ENCODE measurements around the gene PMEL.

The PMEL gene

GRCh38 chr12:55996715-55997534 lies 31.1 kb upstream of the PMEL start, which contains the start of gene SUOX:
Gene SUOX (plus strand): TSS chr12:55997276. CDS start chr12:56002222, 4,946 bp downstream.
- H3K23ac ChIP-seq (ENCODE audit: low read length): no peak within 1 kb of the TSS
- no CpG with 5 or more reads among the region's 27 CpGs for WGBS (ENCODE audit: extremely low coverage, insufficient coverage, insufficient read length)
- peak within 1 kb of the TSS; percentile 59 for H2AK5ac ChIP-seq (ENCODE audit: low read length)
- H4K12ac ChIP-seq (ENCODE audit: low read depth, low read length): peak within 1 kb of the TSS; percentile 74
- peaks cover 18 to 28% of the 10 kb centered on the region in 2 experiments for H3K36me3 ChIP-seq (ENCODE audit: control insufficient read depth in 1 of 2, insufficient read depth in 2 of 2, low read length in 2 of 2)
- DNase-seq: peak; percentile 97 to 98
- peak within 1 kb of the TSS; percentile 9 for H2BK5ac ChIP-seq (ENCODE audit: low read depth, low read length, poor library complexity)
- no peaks in the 10 kb centered on the region for H3K27me3 ChIP-seq (ENCODE audit: insufficient read depth, low read length)
- H3K14ac ChIP-seq (ENCODE audit: low read length): peak within 1 kb of the TSS; percentile 78
- H2AFZ ChIP-seq (ENCODE audit: insufficient read depth, low read length, poor library complexity): peak within 1 kb of the TSS; percentile 83
- peak within 1 kb of the TSS; percentile 75 for H3K4me3 ChIP-seq (ENCODE audit: low read depth, low read length)
- H3K18ac ChIP-seq (ENCODE audit: low read length): peak within 1 kb of the TSS; percentile 76
- H3K79me1 ChIP-seq (ENCODE audit: low read length): peaks cover 4% of the 10 kb centered on the region
- peak within 1 kb of the TSS; percentile 49 for H2BK120ac ChIP-seq (ENCODE audit: insufficient read depth, low read length, poor library complexity)
- H3K27ac ChIP-seq (ENCODE audit: low read depth, low read length): peak within 1 kb of the TSS; percentile 41
- H3K4ac ChIP-seq (ENCODE audit: low read depth, low read length): no peak within 1 kb of the TSS
- H3K4me2 ChIP-seq (ENCODE audit: low read length): peak within 1 kb of the TSS; percentile 83
- peak within 1 kb of the TSS; percentile 25 for H2BK12ac ChIP-seq (ENCODE audit: low read length)
- H3K9me3 ChIP-seq (ENCODE audit: insufficient read depth, low read depth, low read length): no peaks in the 10 kb centered on the region
- H3K9ac ChIP-seq (ENCODE audit: low read length): peak within 1 kb of the TSS; percentile 75
- peak within 1 kb of the TSS; percentile 87 for H4K8ac ChIP-seq (ENCODE audit: low read depth, low read length)
- H4K91ac ChIP-seq (ENCODE audit: low read depth, low read length): peak within 1 kb of the TSS; percentile 65
- peaks cover 3 to 7% of the 10 kb centered on the region in 2 experiments for H3K4me1 ChIP-seq (ENCODE audit: control insufficient read depth in 1 of 2, insufficient read depth in 2 of 2, low read length in 2 of 2)
- H3K79me2 ChIP-seq (ENCODE audit: control insufficient read depth, insufficient read depth, low read length, poor library complexity): peaks cover 4% of the 10 kb centered on the region

DNA sequence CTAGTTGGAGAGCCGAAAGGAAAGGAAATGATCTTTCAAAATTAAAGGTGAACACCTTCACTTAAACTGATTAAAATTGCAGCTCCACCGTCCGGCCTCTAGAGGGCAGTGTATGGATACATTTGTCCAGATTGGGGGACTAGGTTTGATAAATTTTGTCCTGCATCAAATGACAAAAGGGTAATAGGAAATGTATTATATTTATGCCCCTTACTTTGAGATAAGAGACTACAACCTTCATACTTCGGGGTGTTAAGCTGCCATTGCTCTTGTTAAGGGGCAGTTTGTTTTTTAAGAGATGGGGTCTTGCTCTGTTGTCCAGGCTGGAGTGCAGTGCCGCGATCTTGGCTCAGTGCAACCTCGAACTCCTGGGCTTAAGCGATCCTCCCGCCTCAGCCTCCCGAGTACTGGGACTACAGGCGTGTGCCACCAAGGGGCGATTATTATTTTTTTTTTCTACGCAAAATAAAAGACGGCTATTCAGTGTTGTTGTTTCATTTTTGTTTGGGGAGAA lies 30.4 kb upstream of the PMEL start:
- no peak overlapping the region for H4K91ac ChIP-seq (ENCODE audit: low read depth, low read length)
- no peak overlapping the region for H3K18ac ChIP-seq (ENCODE audit: low read length)
- peaks cover 4% of the 10 kb centered on the region for H3K79me1 ChIP-seq (ENCODE audit: low read length)
- peak; percentile 45 to 86 for DNase-seq
- H2BK5ac ChIP-seq (ENCODE audit: low read depth, low read length, poor library complexity): no peak overlapping the region
- WGBS (ENCODE audit: extremely low coverage, insufficient coverage, insufficient read length): no CpG with 5 or more reads among the region's 14 CpGs
- peaks cover 23 to 33% of the 10 kb centered on the region in 2 experiments for H3K36me3 ChIP-seq (ENCODE audit: control insufficient read depth in 1 of 2, insufficient read depth in 2 of 2, low read length in 2 of 2)
- H3K4ac ChIP-seq (ENCODE audit: low read depth, low read length): no peak overlapping the region
- H2AFZ ChIP-seq (ENCODE audit: insufficient read depth, low read length, poor library complexity): no peak overlapping the region
- no peaks in the 10 kb centered on the region for H3K9me3 ChIP-seq (ENCODE audit: insufficient read depth, low read depth, low read length)
- no peak overlapping the region for H3K14ac ChIP-seq (ENCODE audit: low read length)
- H2BK120ac ChIP-seq (ENCODE audit: insufficient read depth, low read length, poor library complexity): no peak overlapping the region
- H2BK12ac ChIP-seq (ENCODE audit: low read length): no peak overlapping the region
- no peak overlapping the region for H3K23ac ChIP-seq (ENCODE audit: low read length)
- peak overlapping the region; percentile 83 for H3K4me2 ChIP-seq (ENCODE audit: low read length)
- H2AK5ac ChIP-seq (ENCODE audit: low read length): no peak overlapping the region
- H4K8ac ChIP-seq (ENCODE audit: low read depth, low read length): no peak overlapping the region
- H3K79me2 ChIP-seq (ENCODE audit: control insufficient read depth, insufficient read depth, low read length, poor library complexity): peaks cover 4% of the 10 kb centered on the region
- H4K12ac ChIP-seq (ENCODE audit: low read depth, low read length): peak overlapping the region; percentile 47
- no peak overlapping the region for H3K27ac ChIP-seq (ENCODE audit: low read depth, low read length)
- H3K27me3 ChIP-seq (ENCODE audit: insufficient read depth, low read length): no peaks in the 10 kb centered on the region
- no peak overlapping the region for H3K4me3 ChIP-seq (ENCODE audit: low read depth, low read length)
- no peak overlapping the region for H3K9ac ChIP-seq (ENCODE audit: low read length)
- peaks cover 3 to 7% of the 10 kb centered on the region in 2 experiments for H3K4me1 ChIP-seq (ENCODE audit: control insufficient read depth in 1 of 2, insufficient read depth in 2 of 2, low read length in 2 of 2)

- Histone ChIP-seq H3K4me2 (ENCODE audit: low read length) (no peak overlapping the region), H3K36me3 (ENCODE audit: control insufficient read depth in 1 of 2, insufficient read depth in 2 of 2, low read length in 2 of 2) (peaks cover 28 to 42% of the 10 kb centered on the region in 2 experiments), H4K91ac (ENCODE audit: low read depth, low read length) (no peak overlapping the region), H3K79me1 (ENCODE audit: low read length) (peaks cover 4% of the 10 kb centered on the region), H4K12ac (ENCODE audit: low read depth, low read length) (no peak overlapping the region), H2AFZ (ENCODE audit: insufficient read depth, low read length, poor library complexity) (no peak overlapping the region), H3K4me1 (ENCODE audit: control insufficient read depth in 1 of 2, insufficient read depth in 2 of 2, low read length in 2 of 2) (peaks cover 3 to 7% of the 10 kb centered on the region in 2 experiments), H2BK12ac (ENCODE audit: low read length) (no peak overlapping the region), H3K79me2 (ENCODE audit: control insufficient read depth, insufficient read depth, low read length, poor library complexity) (peaks cover 4% of the 10 kb centered on the region), H3K4ac (ENCODE audit: low read depth, low read length) (no peak overlapping the region), H3K23ac (ENCODE audit: low read length) (no peak overlapping the region), H3K9ac (ENCODE audit: low read length) (no peak overlapping the region), H3K18ac (ENCODE audit: low read length) (no peak overlapping the region), H2AK5ac (ENCODE audit: low read length) (no peak overlapping the region), H3K4me3 (ENCODE audit: low read depth, low read length) (no peak overlapping the region), H3K14ac (ENCODE audit: low read length) (no peak overlapping the region), H2BK120ac (ENCODE audit: insufficient read depth, low read length, poor library complexity) (no peak overlapping the region), H2BK5ac (ENCODE audit: low read depth, low read length, poor library complexity) (no peak overlapping the region), H3K27ac (ENCODE audit: low read depth, low read length) (no peak overlapping the region), H4K8ac (ENCODE audit: low read depth, low read length) (no peak overlapping the region), H3K27me3 (ENCODE audit: insufficient read depth, low read length) (no peaks in the 10 kb centered on the region), H3K9me3 (ENCODE audit: insufficient read depth, low read depth, low read length) (no peaks in the 10 kb centered on the region)
- WGBS (ENCODE audit: extremely low coverage, insufficient coverage, insufficient read length): no CpG with 5 or more reads among the region's 8 CpGs
- no peak for DNase-seq
Observed at GRCh38 chr12:55995366-55995765, 29.5 kb upstream of the PMEL start.

- no CpG with 5 or more reads among the region's 4 CpGs for WGBS (ENCODE audit: extremely low coverage, insufficient coverage, insufficient read length)
Observed at GRCh38 chr12:55993230-55993853, 27.5 kb upstream of the PMEL start.

More at GRCh38 chr12:55993230-55993853, 27.5 kb upstream of the PMEL start:
- peaks cover 4% of the 10 kb centered on the region for H3K79me2 ChIP-seq (ENCODE audit: control insufficient read depth, insufficient read depth, low read length, poor library complexity)
- no peak overlapping the region for H4K12ac ChIP-seq (ENCODE audit: low read depth, low read length)
- peaks cover 3 to 7% of the 10 kb centered on the region in 2 experiments for H3K4me1 ChIP-seq (ENCODE audit: control insufficient read depth in 1 of 2, insufficient read depth in 2 of 2, low read length in 2 of 2)
- H2AK5ac ChIP-seq (ENCODE audit: low read length): no peak overlapping the region
- H3K14ac ChIP-seq (ENCODE audit: low read length): no peak overlapping the region
- H3K18ac ChIP-seq (ENCODE audit: low read length): no peak overlapping the region
- H2BK5ac ChIP-seq (ENCODE audit: low read depth, low read length, poor library complexity): no peak overlapping the region
- H2BK120ac ChIP-seq (ENCODE audit: insufficient read depth, low read length, poor library complexity): no peak overlapping the region
- H3K27ac ChIP-seq (ENCODE audit: low read depth, low read length): no peak overlapping the region
- no peaks in the 10 kb centered on the region for H3K9me3 ChIP-seq (ENCODE audit: insufficient read depth, low read depth, low read length)
- no peak overlapping the region for H4K8ac ChIP-seq (ENCODE audit: low read depth, low read length)
- no peak overlapping the region for H3K23ac ChIP-seq (ENCODE audit: low read length)
- no peak overlapping the region for H2AFZ ChIP-seq (ENCODE audit: insufficient read depth, low read length, poor library complexity)
- peaks cover 41 to 54% of the 10 kb centered on the region in 2 experiments for H3K36me3 ChIP-seq (ENCODE audit: control insufficient read depth in 1 of 2, insufficient read depth in 2 of 2, low read length in 2 of 2)
- H3K27me3 ChIP-seq (ENCODE audit: insufficient read depth, low read length): no peaks in the 10 kb centered on the region
- no peak for DNase-seq
- no peak overlapping the region for H3K4me2 ChIP-seq (ENCODE audit: low read length)
- H3K9ac ChIP-seq (ENCODE audit: low read length): no peak overlapping the region
- no peak overlapping the region for H3K4me3 ChIP-seq (ENCODE audit: low read depth, low read length)
- H4K91ac ChIP-seq (ENCODE audit: low read depth, low read length): no peak overlapping the region
- H2BK12ac ChIP-seq (ENCODE audit: low read length): no peak overlapping the region
- peaks cover 4% of the 10 kb centered on the region for H3K79me1 ChIP-seq (ENCODE audit: low read length)
- H3K4ac ChIP-seq (ENCODE audit: low read depth, low read length): no peak overlapping the region

Measured in trophoblast cell (in vitro differentiated cells and primary cell).